ENCODE data around the gene NOP10. TPM values are rescaled to one million over a fixed set of nuclear protein-coding genes. Genes with fewer than 3 reads are reported as not detected.
A peak's percentile ranks its signal among the peaks of the same experiment; 100 is the strongest.

Gene NOP10
- total and polyA plus RNA-seq, 12 donors: 136 to 353 (median 172) TPM

DNA sequence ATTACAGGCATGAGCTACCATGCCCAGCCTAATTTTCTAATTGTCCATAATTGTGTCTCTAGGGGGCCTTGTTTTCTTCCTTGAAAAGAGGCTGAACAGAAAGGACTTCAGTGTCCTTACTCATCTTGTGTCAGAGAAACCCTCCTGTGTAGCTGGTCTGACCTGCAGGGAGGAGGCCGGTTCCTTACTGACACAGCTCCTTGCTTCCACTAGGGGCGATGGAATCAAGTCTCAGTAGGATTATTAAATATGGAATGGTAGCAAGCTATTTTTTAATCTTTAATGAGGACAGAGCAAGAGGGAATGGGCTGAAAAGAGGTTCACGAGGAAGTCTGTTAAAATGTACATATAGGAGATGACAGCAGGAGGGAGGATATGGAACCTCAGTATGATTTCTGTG is 15.4 kb upstream of the NOP10 start:
- Histone ChIP-seq H3K4me3 (no peak overlapping the region), H3K9me3 (replicated peaks in 1 of 3) (no peaks in the 10 kb centered on the region), H3K27ac (no peak overlapping the region), H3K4me1 (replicated peaks in 1 of 2) (no peaks in the 10 kb centered on the region), H3K36me3 (replicated peaks in 1 of 2) (peaks cover 0 to 4% of the 10 kb centered on the region in 2 donors), H3K27me3 (no peaks in the 10 kb centered on the region)
- no peak for TF ChIP-seq POLR2A (IDR thresholded peaks at IDR 0.05)
- TF ChIP-seq, protein P1, sequence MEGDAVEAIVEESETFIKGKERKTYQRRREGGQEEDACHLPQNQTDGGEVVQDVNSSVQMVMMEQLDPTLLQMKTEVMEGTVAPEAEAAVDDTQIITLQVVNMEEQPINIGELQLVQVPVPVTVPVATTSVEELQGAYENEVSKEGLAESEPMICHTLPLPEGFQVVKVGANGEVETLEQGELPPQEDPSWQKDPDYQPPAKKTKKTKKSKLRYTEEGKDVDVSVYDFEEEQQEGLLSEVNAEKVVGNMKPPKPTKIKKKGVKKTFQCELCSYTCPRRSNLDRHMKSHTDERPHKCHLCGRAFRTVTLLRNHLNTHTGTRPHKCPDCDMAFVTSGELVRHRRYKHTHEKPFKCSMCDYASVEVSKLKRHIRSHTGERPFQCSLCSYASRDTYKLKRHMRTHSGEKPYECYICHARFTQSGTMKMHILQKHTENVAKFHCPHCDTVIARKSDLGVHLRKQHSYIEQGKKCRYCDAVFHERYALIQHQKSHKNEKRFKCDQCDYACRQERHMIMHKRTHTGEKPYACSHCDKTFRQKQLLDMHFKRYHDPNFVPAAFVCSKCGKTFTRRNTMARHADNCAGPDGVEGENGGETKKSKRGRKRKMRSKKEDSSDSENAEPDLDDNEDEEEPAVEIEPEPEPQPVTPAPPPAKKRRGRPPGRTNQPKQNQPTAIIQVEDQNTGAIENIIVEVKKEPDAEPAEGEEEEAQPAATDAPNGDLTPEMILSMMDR (IDR thresholded peaks at IDR 0.05): no peak
- intact Hi-C loops (cut with DNase I): no loop called here
- DNase-seq: no peak
- 69 to 90% (median 79%) methylated on average over 3 of the region's 3 CpGs for WGBS, 4 donors

DNA sequence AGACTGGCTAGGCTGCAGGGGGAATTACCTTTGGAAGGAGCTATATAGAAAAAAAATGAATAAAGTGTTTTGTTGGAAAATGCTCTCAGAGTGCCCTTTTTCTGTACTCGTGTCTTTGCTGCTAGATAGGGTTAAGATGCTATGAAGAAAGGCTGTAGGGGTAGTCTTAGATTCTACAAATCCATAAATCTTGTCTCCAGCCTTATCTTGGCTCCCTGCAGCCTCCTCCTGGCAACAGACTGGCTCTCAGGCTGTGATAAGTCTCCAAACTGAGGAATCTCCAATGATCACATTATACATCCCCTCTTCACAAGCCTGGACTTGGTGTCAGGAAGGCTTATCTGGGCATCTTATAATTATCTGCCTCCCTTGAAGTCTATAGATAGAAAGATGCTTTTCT is 14.7 kb upstream of the NOP10 start:
- H3K27me3 ChIP-seq: no peaks in the 10 kb centered on the region
- peak in 1 of 7 donors; percentile 1 for DNase-seq
- peaks cover 0 to 4% of the 10 kb centered on the region in 2 donors for H3K36me3 ChIP-seq (replicated peaks in 1 of 2)
- no peak overlapping the region for H3K4me3 ChIP-seq
- intact Hi-C loops (cut with DNase I): no loop called here
- no peak overlapping the region for H3K27ac ChIP-seq
- no peaks in the 10 kb centered on the region for H3K4me1 ChIP-seq (replicated peaks in 1 of 2)
- 73 to 93% (median 86%) methylated on average over 1 of the region's 1 CpG for WGBS, 4 donors
- TF ChIP-seq, protein P1 (IDR thresholded peaks at IDR 0.05): no peak
- TF ChIP-seq POLR2A (IDR thresholded peaks at IDR 0.05): no peak
- no peaks in the 10 kb centered on the region for H3K9me3 ChIP-seq (replicated peaks in 1 of 3)

DNA sequence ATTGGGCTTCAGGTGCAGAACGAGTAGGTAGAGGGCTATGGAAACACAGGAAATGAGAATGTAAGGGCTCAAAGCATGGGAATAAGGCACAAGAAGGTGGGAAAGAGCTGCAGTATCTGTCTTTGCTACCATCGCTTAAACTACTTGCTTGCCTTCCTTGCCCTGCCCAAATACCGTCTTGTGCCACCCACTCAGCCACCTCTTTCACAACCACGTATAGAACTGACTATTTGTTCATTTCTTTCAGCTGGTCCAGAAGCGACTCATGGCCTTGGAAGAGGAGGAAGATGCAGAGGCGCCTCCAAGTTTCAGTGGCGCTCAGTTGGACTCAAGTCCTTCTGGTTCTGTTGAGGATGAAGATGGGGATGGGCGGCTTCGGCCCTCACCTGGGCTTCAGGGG is 12.3 kb upstream of the NOP10 start:
- no peak overlapping the region for H3K27ac ChIP-seq
- WGBS, 4 donors: 88 to 96% (median 89%) methylated on average over 9 of the region's 9 CpGs
- TF ChIP-seq, protein P1 (IDR thresholded peaks at IDR 0.05): no peak
- no peak for TF ChIP-seq POLR2A (IDR thresholded peaks at IDR 0.05)
- H3K9me3 ChIP-seq (replicated peaks in 1 of 3): no peaks in the 10 kb centered on the region
- DNase-seq: no peak
- intact Hi-C loops (cut with DNase I): no loop called here
- H3K4me1 ChIP-seq (replicated peaks in 1 of 2): no peaks in the 10 kb centered on the region
- peaks cover 0 to 4% of the 10 kb centered on the region in 2 donors for H3K36me3 ChIP-seq (replicated peaks in 1 of 2)
- H3K4me3 ChIP-seq: no peak overlapping the region
- no peaks in the 10 kb centered on the region for H3K27me3 ChIP-seq

DNA sequence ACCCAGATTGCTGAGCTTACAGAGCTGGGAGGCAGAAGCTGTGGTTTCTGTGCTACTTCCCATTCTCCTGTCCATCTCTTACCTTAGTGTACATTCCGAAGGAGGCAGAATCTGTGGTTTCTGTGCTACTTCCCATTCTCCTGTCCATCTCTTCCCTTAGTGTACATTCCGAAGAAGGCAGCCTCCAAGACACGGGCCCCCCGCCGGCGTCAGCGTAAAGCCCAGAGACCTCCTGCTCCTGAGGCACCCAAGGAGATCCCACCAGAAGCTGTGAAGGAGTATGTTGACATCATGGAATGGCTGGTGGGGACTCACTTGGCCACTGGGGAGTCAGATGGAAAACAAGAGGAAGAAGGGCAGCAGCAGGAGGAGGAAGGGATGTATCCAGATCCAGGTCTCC is 11.3 kb upstream of the NOP10 start:
- no peak overlapping the region for H3K27ac ChIP-seq
- no peak for DNase-seq
- H3K27me3 ChIP-seq: no peaks in the 10 kb centered on the region
- intact Hi-C loops (cut with DNase I): no loop called here
- no peak for TF ChIP-seq POLR2A (IDR thresholded peaks at IDR 0.05)
- TF ChIP-seq, protein P1 (IDR thresholded peaks at IDR 0.05): no peak
- H3K36me3 ChIP-seq (replicated peaks in 1 of 2): peaks cover 0 to 4% of the 10 kb centered on the region in 2 donors
- no peak overlapping the region for H3K4me3 ChIP-seq
- WGBS, 4 donors: 83 to 95% (median 92%) methylated on average over 6 to 7 of the region's 7 CpGs
- H3K9me3 ChIP-seq (replicated peaks in 1 of 3): no peaks in the 10 kb centered on the region
- H3K4me1 ChIP-seq (replicated peaks in 1 of 2): no peaks in the 10 kb centered on the region

Measured in adrenal gland (tissue), 12 donors.